Loucy (cell line): ENCODE data around the gene TPCN1.
A peak's percentile ranks its signal among the peaks of the same experiment; 100 is the strongest.

Source experiments
- H2AFZ ChIP-seq: fragments of 200-600 bp; sonication (generic); 2 replicates; pipeline ENCODE4 v1.6.0; 2016; ENCODE audit warnings: antibody characterized with exemption, mild to moderate bottlenecking, low read length, moderate library complexity
- H3F3A ChIP-seq: fragments of 200-600 bp; 2 replicates; pipeline ENCODE4 v1.6.0; 2016; ENCODE audit warnings: antibody characterized with exemption, low read depth, mild to moderate bottlenecking
- H3K27me3 ChIP-seq: fragments of 200-600 bp; sonication (generic); 2 replicates; pipeline ENCODE4 v1.6.1; 2014; ENCODE audit warnings: low read length, mild to moderate bottlenecking; ENCODE audit not compliant: insufficient read depth, poor library complexity, severe bottlenecking
- H3K36me3 ChIP-seq: fragments of 200-600 bp; sonication (generic); 2 replicates; pipeline ENCODE4 v1.6.1; 2016; ENCODE audit warnings: low read length; ENCODE audit not compliant: insufficient read depth
- H3K4me1 ChIP-seq: fragments of 200-600 bp; sonication (generic); 2 replicates; pipeline ENCODE4 v1.5.1; 2014; ENCODE audit warnings: low read length, mild to moderate bottlenecking; ENCODE audit not compliant: insufficient read depth, poor library complexity, severe bottlenecking
- H3K4me2 ChIP-seq: fragments of 200-600 bp; sonication (generic); 2 replicates; pipeline ENCODE4 v1.6.0; 2014; ENCODE audit warnings: antibody characterized with exemption, low read length, low read depth, mild to moderate bottlenecking; ENCODE audit not compliant: poor library complexity, severe bottlenecking
- H3K4me3 ChIP-seq: fragments of 200-600 bp; sonication (generic); 2 replicates; pipeline ENCODE4 v1.5.1; 2014; ENCODE audit warnings: low read length, mild to moderate bottlenecking, mixed read lengths; ENCODE audit not compliant: poor library complexity, severe bottlenecking
- H3K79me2 ChIP-seq: fragments of 200-600 bp; sonication (generic); 2 replicates; pipeline ENCODE4 v1.6.1; 2014; ENCODE audit warnings: low read length; ENCODE audit not compliant: insufficient read depth
- H3K9ac ChIP-seq: fragments of 200-600 bp; sonication (generic); 2 replicates; pipeline ENCODE4 v1.6.0; 2014; ENCODE audit warnings: mild to moderate bottlenecking, low read depth, low read length, moderate library complexity; ENCODE audit not compliant: poor library complexity, severe bottlenecking
- H3K9me2 ChIP-seq: fragments of 200-600 bp; sonication (generic); replicated peaks from 2 replicates; pipeline ENCODE4 v1.6.1; 2016; ENCODE audit warnings: low read depth, low read length, mixed read lengths
- H3K9me3 ChIP-seq: fragments of 200-600 bp; sonication (generic); 2 replicates; pipeline ENCODE4 v1.6.1; 2014; ENCODE audit warnings: mild to moderate bottlenecking, antibody characterized with exemption, low read length, low read depth; ENCODE audit not compliant: insufficient read depth
- H4K20me1 ChIP-seq: fragments of 200-600 bp; sonication (generic); 2 replicates; pipeline ENCODE4 v1.6.0; 2014; ENCODE audit warnings: antibody characterized with exemption, low read length, mild to moderate bottlenecking; ENCODE audit not compliant: insufficient read depth, poor library complexity, severe bottlenecking
- EZH2phosphoT487 ChIP-seq: fragments of 200-600 bp; IDR thresholded peaks from 2 replicates; pipeline ENCODE4 v1.6.1; 2018; ENCODE audit warnings: antibody characterized with exemption, mild to moderate bottlenecking, moderate library complexity, borderline replicate concordance
- TF ChIP-seq, protein P1 (sequence below): fragments of 200-600 bp; sonication (generic); conservative IDR thresholded peaks from 2 replicates; pipeline ENCODE4 v1.5.1; 2014; ENCODE audit warnings: mild to moderate bottlenecking, antibody characterized with exemption, low read length

The TPCN1 gene

DNA sequence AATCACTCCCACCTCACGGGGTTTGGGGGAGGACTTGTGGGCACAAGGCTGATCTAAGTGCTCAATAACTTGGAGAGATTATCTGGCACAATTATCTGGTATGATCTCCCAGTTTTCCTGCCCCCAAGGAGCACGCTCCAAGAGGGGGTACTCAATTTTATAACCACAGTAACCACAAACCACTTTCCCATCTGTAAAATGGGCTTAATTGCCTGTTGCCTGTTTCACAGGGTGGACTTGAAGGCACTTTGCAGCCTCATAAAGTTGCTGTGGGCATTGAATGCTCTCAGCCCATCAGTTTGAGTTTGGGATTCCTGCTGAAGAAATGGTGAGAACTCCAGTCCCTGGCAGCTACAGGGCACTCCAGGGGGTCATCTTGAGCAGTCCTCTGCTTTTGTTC, 109.2 kb downstream of the TPCN1 start:
- Histone ChIP-seq H3K27me3 (no peaks in the 10 kb centered on the region), H3F3A (no peaks in the 10 kb centered on the region), H4K20me1 (no peaks in the 10 kb centered on the region), H2AFZ (no peak overlapping the region), H3K9me3 (no peaks in the 10 kb centered on the region), H3K9ac (no peak overlapping the region), H3K4me2 (no peak overlapping the region), H3K9me2 (no peaks in the 10 kb centered on the region), H3K4me1 (peaks cover 7% of the 10 kb centered on the region), H3K79me2 (0 out of 2 replicates have a peak, but pooled peaks cover 4% of the 10 kb centered on the region), H3K4me3 (no peak overlapping the region), H3K36me3 (no peaks in the 10 kb centered on the region)
- TF ChIP-seq, protein P1, sequence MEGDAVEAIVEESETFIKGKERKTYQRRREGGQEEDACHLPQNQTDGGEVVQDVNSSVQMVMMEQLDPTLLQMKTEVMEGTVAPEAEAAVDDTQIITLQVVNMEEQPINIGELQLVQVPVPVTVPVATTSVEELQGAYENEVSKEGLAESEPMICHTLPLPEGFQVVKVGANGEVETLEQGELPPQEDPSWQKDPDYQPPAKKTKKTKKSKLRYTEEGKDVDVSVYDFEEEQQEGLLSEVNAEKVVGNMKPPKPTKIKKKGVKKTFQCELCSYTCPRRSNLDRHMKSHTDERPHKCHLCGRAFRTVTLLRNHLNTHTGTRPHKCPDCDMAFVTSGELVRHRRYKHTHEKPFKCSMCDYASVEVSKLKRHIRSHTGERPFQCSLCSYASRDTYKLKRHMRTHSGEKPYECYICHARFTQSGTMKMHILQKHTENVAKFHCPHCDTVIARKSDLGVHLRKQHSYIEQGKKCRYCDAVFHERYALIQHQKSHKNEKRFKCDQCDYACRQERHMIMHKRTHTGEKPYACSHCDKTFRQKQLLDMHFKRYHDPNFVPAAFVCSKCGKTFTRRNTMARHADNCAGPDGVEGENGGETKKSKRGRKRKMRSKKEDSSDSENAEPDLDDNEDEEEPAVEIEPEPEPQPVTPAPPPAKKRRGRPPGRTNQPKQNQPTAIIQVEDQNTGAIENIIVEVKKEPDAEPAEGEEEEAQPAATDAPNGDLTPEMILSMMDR: no peak
- TF ChIP-seq EZH2phosphoT487: no peak

DNA sequence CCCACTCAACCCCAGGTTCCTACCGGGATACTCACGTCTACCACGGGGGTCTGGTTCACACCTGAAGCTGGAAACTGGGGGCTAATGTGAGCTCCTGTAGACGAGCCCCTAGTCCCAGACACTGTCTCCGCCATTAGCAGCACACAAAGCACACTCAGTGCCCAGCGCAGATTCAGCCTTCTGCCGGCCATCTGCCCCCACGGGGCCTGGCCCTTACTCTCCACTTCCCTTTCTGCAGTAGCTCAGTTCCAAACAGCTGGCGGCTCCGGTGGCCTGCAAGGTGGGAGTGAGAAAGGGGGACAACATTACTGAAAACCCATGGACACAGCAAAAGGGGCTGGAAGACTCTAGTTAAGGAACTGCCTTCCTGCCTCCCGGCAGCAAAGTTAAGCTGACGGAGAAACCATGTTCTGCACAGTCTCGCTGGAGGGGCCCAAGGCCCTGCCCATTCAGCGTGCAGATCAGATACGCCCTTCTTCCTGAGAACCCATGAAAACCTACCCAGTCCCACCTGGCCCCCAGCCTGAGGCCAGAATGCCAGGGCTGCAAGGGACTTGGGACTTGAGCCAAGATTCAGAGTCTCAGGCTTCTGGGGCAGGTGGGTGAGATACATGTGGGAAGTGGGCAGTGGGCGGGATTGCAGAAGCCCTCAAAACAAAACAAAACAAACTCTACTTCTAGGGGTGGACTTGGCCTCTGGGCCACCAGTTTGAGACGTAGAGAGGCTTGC, 111.6 kb downstream of the TPCN1 start:
- Histone ChIP-seq H3K9ac (peak overlapping the region; percentile 63), H3K9me2 (no peaks in the 10 kb centered on the region), H3K4me2 (peak overlapping the region; percentile 72), H4K20me1 (no peaks in the 10 kb centered on the region), H3K4me1 (peaks cover 7% of the 10 kb centered on the region), H2AFZ (no peak overlapping the region), H3K36me3 (no peaks in the 10 kb centered on the region), H3K79me2 (0 out of 2 replicates have a peak, but pooled peaks cover 4% of the 10 kb centered on the region), H3K4me3 (peak overlapping the region; percentile 78), H3K9me3 (no peaks in the 10 kb centered on the region), H3F3A (no peaks in the 10 kb centered on the region), H3K27me3 (no peaks in the 10 kb centered on the region)
- TF ChIP-seq, protein P1: no peak

DNA sequence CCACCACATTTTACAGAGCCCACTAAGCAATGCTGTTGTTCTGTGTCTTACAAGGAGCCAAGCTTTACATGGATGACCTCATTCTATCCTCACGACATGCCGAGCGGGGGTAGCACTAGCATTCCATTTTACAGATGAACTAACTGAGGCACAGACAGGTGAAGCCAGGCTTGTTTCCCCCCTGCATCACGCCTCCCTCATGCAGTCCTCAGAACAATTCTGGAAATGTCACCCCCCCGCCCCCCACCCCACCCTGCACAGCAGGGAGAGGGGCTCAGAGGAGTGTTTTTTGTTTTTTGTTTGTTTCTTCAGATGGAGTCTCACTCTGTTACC, 112.1 kb downstream of the TPCN1 start:
- no peaks in the 10 kb centered on the region for H4K20me1 ChIP-seq
- 0 out of 2 replicates have a peak, but pooled peaks cover 4% of the 10 kb centered on the region for H3K79me2 ChIP-seq
- peaks cover 7% of the 10 kb centered on the region for H3K4me1 ChIP-seq
- H3K36me3 ChIP-seq: no peaks in the 10 kb centered on the region
- H3K9ac ChIP-seq: peak overlapping the region; percentile 63
- no peaks in the 10 kb centered on the region for H3K9me3 ChIP-seq
- H3K9me2 ChIP-seq: no peaks in the 10 kb centered on the region
- H3F3A ChIP-seq: no peaks in the 10 kb centered on the region
- H3K4me3 ChIP-seq: peak overlapping the region; percentile 78
- no peaks in the 10 kb centered on the region for H3K27me3 ChIP-seq
- peak overlapping the region; percentile 72 for H3K4me2 ChIP-seq
- TF ChIP-seq, protein P1: no peak
- TF ChIP-seq EZH2phosphoT487: no peak
- no peak overlapping the region for H2AFZ ChIP-seq
